A549 treated with GW870086 at 1 μM for 4 hours (cell line): ENCODE measurements around the gene USP10. TPM values are rescaled to one million over a fixed set of nuclear protein-coding genes. Genes with fewer than 3 reads are reported as not detected.

Source experiments
- total RNA-seq: library from RNA; stranded (reverse); fragments of 200-300 nt; extraction: Qiagen RNA extraction; gene quantifications from 5 replicates; pipeline ENCODE4 v1.2.3, GENCODE V29; 2022; ENCODE audit warnings: low read depth

Gene USP10, protein sequence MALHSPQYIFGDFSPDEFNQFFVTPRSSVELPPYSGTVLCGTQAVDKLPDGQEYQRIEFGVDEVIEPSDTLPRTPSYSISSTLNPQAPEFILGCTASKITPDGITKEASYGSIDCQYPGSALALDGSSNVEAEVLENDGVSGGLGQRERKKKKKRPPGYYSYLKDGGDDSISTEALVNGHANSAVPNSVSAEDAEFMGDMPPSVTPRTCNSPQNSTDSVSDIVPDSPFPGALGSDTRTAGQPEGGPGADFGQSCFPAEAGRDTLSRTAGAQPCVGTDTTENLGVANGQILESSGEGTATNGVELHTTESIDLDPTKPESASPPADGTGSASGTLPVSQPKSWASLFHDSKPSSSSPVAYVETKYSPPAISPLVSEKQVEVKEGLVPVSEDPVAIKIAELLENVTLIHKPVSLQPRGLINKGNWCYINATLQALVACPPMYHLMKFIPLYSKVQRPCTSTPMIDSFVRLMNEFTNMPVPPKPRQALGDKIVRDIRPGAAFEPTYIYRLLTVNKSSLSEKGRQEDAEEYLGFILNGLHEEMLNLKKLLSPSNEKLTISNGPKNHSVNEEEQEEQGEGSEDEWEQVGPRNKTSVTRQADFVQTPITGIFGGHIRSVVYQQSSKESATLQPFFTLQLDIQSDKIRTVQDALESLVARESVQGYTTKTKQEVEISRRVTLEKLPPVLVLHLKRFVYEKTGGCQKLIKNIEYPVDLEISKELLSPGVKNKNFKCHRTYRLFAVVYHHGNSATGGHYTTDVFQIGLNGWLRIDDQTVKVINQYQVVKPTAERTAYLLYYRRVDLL
- total RNA-seq = 73.7 to 81.5 TPM (median 77.1 TPM) in 5 replicates

DNA sequence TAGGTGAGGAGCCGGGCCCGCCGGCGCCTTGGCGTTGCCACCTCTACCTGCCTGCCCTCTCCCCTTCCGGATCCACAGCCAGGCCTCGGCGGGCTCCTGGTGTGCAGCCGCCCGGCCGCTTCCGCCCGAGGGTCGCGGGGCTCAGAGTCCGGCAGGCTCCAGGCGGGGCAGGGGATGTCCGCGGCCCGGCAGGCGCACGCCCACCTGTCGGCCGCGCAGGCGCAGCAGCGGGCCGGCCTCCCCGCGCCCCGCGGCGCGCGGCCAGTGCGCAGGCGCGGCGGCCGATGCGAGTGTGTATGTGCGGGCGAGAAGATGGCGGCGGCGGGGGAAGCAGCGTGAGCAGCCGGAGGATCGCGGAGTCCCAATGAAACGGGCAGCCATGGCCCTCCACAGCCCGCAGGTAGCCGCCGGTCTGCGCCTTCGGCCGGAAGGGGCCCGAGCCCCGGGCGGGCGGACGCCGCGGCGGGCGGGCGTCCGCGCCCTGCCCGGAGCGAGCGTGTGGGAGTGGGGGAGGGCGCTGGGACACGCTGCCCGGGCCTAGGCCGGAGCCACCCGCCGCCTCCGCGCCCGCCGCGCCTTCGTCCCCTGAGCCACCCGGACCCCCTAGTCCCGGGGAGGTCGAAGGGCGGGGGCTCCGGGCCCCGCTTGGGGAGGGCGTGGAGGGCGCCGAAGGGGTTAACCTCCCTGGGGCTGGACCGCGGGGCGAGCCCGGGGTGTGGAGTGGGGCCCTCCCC is at the start of gene USP10:
TSS of gene USP10 (plus strand) at position 289 of the 734 bp plus-strand sequence. CDS start at position 380, 91 bp downstream.

DNA sequence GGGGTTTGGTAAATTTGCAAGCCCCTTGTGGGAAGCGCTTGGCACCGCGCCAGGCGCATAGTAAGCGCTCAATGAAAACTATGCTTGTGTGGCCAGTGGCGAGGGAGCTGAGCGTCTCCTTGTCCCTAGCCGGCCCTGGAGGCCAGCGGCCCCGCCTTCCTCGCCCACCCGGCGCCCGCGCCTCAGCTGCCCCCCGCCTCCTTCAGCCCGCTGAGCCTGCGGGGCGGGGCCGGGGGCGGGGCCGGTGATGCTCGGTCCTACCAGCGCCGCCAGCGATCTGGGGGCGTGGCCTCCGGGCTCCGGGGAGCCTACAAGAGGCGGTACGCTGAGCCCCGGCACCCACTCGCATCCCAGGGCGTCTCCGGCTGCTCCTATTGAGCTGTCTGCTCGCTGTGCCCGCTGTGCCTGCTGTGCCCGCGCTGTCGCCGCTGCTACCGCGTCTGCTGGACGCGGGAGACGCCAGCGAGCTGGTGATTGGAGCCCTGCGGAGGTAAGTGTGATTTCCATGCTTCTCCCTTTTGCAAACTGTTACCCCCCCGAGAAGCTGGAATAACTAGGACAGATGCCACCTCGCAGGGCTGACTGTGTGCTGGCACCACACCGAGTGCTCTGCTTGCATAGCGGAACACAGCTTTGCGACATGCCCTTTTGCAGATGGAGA is 120.0 kb downstream of the USP10 start, which contains the start of gene CRISPLD2:
TSS of gene CRISPLD2 (plus strand) at position 342 of the 661 bp plus-strand sequence. CDS start 18,511 bp downstream, outside the sequence.

Other genes starting within 250 kb of the USP10 start
- gene MEAK7, start 195.3 kb upstream of the USP10 start, total RNA-seq = 45.6 to 61.1 TPM (median 56.8 TPM) in 5 replicates
- 416 to 572 TPM (median 524 TPM) in 5 replicates for gene COTL1, start 81.9 kb upstream of the USP10 start, total RNA-seq
- 17.9 to 25.6 TPM (median 23.5 TPM) in 5 replicates for gene KLHL36, start 51.5 kb upstream of the USP10 start, total RNA-seq
- 3.2 to 4.3 TPM (median 3.7 TPM) in 5 replicates for gene CRISPLD2, start 120.0 kb downstream of the USP10 start, total RNA-seq